HL-60/S4 (cell line): ENCODE results near the gene HGFAC.

Experiments
- in situ Hi-C: fragments of 300-500 bp; cut with MboI; formaldehyde crosslinking; loops from 2 replicates; pipeline ENCODE4 v1.14.3; 2022; ENCODE audit warnings: low sequenced_read_pairs

The HGFAC gene

DNA sequence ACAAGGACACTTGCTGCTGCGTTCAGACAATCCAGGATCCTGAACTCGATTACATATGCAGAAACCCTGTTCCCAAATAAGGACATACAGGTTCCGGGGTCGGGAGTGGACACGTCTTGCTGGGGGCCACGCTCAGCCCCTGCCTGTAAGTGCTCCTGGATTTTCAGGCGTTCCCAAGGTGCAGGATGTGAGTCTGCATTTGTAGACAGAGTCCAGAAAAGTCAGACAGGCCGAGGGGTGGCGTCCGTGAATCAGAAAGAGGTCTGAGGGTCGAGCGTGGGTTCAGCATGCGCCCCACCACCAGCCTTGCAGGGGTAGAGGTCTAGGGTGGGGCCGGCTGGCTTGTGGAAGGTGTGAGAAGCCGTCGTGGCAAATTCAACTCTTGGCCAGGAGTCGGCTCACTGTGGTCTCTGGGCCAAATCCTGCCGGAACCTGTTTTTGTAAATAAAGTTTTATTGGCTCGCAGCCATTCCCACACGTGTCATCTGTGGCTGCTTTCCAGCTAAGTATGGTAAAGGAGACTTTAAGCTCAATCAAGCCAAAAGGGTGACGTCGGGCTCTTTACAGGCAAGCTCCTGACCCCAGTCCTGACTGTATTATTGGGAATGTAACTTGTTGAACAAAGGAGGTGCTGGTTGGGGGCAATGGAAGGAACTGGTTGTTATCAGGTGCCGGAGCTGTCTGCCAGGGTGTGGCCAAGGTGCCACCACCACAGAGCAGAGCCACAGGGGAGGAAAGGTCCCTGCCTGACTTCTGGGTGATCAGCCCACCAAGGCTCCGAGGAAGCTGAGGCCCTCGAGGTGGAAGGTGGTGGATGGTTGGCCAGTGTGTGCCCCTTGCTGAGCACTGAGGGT, 28.7 kb downstream of the HGFAC start:
- in situ Hi-C loops, result loop anchor here (25.0 kb wide), 1 partner anchor 358 kb away; no protein-coding TSS in a partner anchor

DNA sequence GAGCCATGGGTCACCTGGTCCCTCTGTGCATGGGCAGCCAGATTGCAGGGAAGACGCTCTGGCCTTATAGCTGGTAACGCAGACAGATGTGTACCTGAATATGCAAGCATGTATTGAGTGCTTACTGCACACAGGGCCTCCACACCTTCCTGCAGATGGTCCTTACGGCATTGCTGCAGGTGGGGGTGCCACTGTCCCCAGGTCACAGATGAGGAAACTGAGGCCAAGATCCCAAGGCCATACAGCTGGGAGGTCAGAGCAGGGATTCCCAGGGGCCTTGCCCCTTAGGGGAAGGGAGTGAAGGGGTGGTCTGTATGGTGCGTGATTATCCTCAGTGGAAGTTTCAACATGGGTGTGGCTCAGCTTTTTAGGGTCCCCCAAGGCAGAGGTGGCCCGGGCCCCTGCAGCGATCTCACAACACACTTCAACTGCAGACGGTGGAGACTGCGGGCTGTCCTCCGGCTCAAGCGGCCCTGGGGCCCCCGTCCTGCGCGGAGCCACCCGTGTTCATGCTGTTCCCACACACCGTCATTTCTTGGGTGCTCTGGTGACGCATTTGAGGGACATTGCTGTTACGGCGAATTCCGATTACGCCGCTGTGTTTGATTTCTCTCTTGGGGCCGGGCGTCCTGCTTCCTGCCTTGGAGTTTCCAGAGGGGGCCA, 29.5 kb downstream of the HGFAC start:
- in situ Hi-C loops, result loop anchor here (25.0 kb wide), 1 partner anchor 359 kb away; no protein-coding TSS in a partner anchor

DNA sequence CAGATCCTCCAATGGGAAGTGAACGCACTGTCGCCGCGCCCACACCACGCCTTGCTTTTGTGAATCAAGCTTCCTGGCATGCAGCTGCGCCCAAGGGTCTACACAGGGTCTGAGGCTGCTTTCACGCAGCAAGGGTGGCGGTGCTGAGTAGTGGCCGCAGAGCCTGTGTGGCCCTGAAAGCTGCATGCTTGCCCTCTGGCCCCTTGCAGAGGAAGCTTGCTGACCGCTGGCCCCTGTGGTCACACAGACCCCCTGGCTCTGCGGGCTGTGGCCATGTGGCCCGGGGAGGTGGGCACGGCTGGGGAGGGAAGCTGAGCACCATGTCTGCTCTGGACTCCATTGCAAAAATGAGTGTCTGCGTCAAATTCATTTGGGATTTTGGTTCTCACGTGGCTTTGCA, 30.1 kb downstream of the HGFAC start:
- in situ Hi-C loops, result loop anchor here (25.0 kb wide), 1 partner anchor 360 kb away; no protein-coding TSS in a partner anchor

DNA sequence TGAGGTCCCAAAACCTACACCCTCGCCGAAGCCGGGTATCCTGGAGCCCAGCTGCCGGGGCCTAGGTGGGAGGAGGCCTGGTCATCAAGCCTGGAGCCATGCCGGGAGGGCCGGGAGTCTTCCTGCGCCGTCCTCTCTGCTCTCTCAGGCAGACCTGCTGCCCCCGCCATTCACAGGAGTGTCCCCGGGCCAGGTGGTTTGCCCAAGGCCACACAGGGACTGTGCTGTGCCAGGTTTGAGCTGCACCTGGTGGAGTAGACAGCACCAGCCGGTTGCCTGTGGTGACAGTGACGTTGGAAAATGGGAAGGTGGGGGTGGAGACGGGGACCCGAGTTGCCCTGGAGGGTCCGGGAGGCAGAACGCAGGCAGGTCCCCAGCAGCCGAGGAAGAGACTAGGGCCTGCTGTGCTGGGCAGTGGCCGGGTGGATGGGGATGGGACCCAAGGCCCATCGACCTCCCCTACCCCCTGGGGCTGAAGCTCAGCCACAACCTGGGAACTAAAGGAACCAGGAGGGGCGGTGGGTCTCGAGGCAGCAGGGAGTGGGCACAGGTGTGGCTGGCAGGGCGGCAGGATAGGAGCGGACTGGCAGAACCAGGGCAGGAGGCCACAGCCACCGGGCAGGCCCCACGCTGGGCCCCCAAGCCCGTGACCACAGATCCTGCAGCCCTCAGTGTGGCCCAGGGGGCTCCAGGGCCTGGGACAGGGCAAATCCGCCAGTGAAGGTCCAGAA, 30.8 kb downstream of the HGFAC start:
- in situ Hi-C loops, result loop anchor here (25.0 kb wide), 1 partner anchor 360 kb away; no protein-coding TSS in a partner anchor

DNA sequence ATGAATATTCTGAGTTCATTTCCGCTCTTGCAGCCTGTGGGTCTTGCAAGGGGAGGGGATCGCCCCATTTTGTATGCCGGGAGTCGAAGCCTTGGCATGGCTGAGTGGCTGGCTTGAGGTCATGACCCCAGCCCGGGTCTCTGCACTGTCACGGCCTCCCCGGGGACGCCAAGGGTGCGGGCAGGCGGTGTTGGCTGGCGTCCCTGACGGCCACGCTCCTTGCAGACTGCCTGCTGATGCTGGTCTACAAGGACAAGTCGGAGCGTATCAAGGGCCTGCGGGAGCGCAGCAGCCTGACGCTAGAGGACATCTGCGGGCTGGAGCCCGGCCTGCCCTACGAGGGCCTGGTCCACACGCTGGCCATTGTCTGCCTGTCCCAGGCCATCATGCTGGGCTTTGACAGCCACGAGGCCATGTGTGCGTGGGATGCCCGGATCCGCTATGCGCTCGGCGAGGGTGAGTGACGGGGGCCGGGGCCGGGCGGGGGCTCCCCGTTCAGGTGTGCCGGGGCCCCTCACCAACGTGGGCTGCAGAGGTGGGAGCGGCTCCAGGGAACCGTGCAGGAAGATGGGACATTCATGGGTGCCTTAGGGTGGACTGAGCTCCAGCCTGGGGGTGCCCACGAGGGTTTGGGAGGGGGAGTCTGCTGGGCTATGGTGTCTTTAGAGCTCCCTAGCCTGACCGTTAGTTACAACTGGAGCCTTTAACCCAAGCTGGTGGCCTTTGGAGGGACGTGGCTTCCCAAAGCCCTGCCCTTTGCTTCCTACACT, 31.6 kb downstream of the HGFAC start:
- in situ Hi-C loops, result loop anchor here (25.0 kb wide), 1 partner anchor 361 kb away; no protein-coding TSS in a partner anchor

DNA sequence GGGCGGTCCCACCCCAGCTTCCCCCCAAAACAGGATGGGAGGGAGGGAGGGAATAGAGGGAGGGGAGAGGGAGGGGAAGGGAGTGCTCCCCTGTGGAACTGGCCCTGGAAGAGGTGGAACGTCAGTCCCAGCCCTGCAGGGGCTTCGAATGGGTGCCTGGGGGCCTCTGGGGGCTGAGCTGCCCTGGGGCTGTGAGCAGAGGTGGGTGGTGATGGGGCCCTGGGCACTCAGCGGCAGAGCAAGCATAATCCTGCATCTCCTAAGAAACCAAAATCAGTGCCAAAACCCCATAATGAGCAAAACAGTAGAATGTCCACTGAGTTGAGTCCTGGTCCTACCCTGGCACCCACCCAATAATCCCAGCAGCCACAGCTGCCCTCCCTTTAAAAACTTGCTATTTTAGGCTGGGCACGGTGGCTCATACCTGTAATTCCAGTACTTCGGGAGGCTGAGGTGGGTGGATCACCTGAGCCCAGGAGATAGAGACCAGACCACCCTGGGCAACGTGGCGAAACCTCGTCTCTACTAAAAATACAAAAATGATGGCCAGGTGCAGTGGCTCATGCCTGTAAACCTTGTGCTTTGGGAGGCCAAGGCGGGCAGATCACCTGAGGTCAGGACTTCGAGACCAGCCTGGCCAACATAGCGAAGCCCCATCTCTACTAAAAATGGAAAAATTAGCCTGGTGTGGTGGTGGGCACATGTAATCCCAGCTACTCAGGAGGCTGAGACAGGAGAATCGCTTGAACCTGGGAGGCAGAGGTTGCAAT, 32.4 kb downstream of the HGFAC start:
- in situ Hi-C loops, result loop anchor here (25.0 kb wide), 1 partner anchor 362 kb away; no protein-coding TSS in a partner anchor

DNA sequence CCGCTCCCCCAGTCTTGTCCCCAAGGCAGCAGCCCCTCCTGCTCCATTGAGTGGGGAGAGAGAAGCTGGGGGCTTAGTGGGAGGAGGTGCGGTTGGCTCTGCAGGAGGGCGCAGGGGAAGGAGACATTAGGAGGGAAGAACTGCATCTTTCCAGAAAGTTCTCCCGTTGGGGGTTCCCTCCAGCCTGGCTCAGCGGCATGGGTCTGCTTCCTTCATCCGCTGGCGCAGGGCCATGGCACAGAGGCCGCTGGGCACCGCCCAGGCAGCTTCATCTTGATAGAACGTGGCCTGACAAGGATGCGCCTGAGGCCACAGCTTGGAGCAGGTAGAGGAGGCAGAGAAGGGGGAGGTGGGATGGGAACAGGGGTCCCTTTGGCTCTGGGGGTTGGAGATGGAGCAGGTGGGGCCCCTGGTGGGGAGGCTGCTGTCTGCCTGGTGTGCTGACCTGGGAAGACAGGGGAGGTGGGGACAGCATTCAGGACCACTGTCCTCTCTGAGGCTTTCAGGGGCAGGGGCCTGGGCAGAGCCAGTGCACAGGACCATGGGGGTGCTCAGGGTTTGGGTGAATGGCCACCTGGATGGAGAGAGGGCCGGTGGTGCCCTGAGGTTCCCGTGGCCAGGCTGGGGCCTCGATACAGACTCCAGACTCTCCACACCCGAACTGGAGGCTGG, 33.4 kb downstream of the HGFAC start:
- in situ Hi-C loops, result no loop called here

DNA sequence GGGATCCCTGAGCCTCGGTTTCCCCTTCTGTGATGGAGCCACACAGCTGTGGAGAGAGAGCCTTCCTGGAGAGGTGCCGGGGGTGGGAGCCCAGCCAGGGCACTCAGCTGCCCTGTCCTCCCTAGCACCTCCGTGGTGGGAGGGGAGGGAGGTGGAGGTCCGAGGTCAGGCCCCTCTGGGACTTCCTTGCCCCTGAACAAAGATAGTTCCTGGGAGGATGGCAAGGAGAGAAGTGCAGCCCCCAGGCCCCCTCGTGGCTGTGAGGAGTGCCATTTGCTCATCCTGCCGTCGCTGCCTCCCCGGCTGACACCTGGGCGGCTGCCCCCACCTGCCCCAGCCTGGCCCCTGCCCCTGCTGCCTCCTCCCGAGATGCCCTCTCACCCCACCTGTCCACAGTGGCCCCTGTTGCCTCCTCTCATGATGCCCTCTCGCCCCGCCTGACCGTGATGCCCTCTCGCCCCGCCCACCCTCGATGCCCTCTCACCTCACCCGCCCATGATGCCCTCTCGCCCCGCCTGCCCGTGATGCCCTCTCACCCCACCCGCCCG, 34.0 kb downstream of the HGFAC start:
- in situ Hi-C loops, result no loop called here

DNA sequence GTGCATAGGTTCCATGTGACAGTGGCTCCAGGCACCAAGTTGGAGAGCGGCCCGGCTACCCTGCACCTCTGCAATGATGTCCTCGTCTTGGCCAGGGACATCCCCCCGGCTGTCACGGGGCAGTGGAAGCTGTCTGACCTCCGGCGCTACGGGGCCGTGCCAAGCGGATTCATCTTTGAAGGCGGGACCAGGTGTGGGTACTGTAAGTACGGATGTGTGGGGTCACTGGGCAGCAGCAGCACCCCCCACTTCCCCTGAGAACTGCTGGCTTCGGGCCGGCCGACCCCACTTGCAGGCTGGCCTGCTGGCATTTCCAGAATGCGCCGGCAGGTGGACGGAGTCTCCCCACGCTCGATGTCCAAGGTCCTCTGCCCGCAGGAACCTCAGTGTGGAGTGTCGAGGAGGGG, 34.6 kb downstream of the HGFAC start:
- in situ Hi-C loops, result no loop called here

DNA sequence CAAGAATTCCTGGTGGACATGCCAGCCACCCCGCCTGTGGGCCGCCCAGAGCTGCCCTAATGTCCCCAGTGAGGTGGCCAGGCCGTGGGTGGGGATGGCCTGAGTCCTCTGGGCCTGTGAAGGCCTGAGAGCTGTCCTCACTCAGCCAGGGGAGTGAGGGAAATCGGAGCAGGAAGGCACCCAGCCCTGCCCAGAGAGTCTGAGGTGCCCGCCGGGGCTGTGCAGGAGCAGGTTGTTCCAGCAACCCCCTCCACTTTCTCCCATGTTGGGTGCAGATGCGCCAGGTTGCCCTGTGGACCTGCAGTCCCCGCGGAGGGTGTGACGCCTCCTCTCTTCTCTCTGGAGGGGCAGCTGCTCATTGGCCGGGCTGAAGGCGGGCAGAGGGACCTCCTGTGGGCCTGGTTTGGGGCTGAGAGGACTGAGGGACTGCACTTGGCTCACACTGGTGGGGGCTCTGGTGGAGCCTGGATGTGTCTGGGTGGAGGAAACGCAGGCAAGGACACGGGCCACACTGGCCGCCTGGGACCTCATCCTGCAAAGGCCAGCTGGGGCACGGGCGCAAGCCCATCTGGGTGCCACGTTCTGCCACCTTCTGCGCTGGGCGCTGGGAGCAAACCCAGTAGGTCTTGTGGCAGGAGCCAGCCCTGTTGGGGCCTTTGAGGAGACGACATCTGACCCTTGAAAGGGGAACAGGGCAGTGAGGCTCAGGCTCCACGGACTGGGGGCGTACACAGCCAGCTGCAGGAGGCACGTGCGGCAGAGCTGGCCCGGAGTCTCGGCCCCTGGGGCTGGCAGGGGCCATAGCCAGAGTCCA, 35.4 kb downstream of the HGFAC start:
- in situ Hi-C loops, result no loop called here

DNA sequence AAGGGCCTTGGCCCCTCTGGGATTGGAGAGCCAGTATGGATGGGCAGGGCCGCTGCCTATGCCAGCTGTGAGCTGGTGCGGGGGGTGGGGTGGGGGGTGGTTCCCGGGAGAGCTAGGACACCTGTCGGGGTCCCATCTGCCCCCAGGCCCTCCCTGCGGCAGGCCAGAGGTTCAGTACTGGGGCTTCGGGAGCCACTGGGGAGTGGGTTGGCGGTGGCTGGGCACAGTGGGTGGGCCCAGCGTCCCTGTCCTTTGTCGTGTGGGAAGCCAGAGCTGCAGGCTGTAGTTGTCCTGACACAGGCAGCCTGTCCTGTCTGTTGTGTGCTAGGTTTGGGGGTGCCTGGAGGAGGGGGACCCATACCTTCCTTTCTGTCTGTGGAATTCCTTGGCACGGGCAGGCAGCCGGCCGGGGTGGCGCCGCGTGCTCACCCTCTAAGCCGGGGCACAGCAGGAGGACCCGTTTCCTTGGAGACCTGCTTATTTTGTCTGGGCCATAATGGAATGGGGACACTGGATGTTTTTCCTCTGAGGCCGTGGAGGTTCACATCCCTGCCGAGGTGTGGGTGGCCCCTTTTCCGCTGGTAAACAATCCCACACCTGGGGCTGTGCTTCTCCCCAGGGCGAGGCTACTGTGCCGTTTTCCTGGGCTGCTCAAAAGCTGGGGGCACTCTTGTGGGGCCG, 36.1 kb downstream of the HGFAC start:
- in situ Hi-C loops, result no loop called here

DNA sequence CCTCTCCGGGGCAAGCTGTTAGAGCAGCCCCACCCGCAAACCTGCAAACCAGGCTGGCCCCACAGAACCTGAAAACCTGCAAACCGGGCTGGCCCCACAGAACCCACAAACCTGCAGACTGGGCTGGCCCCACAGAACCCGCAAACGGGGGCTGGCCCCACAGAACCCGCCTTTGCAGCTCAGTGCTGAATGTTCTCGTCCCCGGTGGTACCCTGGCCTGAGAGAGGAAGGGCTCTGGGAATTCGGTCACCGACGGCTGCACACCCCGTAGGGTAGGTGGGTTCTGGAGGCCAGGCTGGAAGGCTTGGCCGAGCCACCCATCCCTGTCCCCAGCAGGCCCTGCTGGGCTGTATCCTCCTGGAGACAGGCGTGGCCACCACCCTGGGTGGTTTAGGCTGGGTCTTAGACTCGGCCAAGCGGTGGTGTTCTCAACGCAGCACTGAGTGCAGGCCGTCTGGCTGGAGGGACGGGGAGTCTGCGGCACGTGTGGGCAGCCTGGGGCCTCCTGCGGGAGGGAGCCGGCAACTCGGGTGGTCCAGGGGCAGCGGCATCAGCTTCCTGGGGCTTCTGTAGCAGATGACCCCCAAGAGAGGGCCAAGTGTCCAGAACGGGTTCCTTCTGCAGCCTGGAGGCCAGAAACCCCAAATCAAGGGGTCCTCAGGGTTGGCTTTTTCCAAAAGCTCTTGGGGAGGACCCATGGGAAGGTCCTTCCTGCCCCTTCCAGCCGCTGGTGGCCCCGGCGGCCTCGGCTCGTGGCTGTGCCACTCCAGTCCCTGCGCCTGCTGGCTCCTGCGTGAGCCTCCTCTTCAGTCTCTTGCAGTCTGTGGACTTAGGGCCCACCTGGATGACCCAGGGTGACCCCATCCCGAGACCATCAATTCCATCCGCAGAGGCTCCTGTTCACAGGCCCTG, 36.9 kb downstream of the HGFAC start:
- in situ Hi-C loops, result no loop called here

DNA sequence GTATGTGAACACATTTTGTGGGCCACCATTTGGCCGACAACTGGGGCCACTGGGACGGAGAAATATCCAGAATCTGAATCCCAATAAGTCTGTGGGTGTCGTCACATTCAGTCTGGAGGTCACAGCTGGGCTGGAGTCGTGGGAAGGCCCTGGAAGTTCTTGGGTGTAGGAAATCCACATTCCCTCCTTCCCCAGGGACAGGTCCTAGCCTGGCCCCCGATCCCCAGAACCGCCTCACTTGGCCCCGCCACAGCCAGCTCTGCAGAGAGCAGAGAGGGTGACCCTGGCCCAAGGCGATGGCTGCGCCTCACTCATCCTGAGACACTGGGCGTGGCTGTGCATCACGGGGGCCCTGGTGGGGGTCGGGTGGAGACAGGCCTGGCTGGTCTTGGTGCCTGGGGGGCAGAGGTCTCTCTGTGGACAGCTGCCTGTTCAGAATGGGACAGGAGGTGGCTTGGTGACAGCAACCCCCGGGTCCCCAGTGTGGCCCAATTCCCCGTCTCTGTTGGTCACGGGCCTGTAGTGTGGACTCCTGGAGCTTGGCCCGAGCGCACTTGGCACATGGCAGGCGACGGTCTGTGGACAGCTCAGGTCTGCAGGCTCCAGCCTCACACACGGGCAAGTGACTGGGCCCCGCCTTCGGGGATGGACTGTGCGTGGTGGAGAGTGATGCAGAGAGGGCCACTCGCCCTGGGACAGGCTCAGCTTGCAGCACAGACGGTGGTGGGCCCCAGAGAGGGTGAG, 37.8 kb downstream of the HGFAC start:
- in situ Hi-C loops, result no loop called here

DNA sequence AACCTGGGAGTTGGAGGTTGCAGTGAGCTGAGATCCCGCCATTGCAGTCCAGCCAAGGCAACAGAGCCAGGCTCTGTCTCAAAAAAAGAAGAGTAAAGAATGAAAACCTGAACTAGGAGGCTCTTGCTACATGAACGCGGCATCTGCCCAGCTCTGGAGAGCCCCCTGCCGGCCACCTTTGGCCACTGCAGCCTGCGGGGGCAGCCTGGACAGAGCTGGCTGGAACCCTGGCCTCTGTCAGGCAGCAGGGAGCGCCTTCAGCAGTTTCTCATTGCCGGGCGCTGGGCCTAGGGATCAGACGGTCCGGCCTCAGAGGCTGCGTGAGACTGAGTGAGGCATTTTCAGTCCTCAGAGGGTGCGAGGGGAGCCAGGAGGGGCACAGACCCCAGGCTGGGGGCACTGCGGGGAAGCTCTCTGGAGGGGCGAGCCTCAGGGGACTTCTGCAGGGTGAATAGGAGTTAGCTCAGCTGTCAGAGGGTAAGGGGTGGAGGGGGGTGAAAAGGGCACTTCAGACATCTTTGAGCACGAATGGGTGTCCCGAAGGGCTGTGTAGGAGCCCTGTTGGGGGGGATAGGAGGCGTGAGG, 38.9 kb downstream of the HGFAC start:
- in situ Hi-C loops, result no loop called here

DNA sequence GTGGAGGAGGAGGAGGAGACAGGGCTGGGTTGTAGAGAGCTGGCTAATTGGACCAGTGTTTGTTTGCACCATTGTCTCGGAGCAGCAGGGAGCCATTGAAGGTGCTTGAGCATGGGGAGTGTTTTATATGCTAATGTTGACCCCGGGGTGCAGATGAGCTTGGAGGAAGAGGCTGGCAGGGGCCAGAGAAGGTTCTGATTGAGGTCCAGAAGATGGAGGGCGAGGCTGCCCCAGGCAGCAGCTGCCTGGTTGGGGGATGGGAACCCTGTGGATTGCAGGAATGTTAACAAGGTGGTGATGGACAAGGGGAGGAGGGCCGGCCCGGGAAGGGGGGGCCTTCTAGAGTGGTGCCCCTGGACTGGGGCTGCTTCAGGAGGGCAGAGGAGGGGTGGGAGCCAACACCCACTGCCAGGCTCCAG, 39.4 kb downstream of the HGFAC start:
- in situ Hi-C loops, result no loop called here
